HG03108 (cell line): Measurements from ENCODE around the gene IFNAR2.
"Not testable (repeated sequence)": the region's sequence is repeated elsewhere in the genome, so short reads cannot be mapped to it uniquely, and the experiment has no call there.

Experiments
- ATAC-seq: cut with Tn5 transposase; IDR thresholded peaks from one replicate; pipeline ENCODE4 v1.9.1; 2021; ENCODE audit warnings: moderate library complexity; ENCODE audit not compliant: unreplicated experiment

Gene IFNAR2

DNA sequence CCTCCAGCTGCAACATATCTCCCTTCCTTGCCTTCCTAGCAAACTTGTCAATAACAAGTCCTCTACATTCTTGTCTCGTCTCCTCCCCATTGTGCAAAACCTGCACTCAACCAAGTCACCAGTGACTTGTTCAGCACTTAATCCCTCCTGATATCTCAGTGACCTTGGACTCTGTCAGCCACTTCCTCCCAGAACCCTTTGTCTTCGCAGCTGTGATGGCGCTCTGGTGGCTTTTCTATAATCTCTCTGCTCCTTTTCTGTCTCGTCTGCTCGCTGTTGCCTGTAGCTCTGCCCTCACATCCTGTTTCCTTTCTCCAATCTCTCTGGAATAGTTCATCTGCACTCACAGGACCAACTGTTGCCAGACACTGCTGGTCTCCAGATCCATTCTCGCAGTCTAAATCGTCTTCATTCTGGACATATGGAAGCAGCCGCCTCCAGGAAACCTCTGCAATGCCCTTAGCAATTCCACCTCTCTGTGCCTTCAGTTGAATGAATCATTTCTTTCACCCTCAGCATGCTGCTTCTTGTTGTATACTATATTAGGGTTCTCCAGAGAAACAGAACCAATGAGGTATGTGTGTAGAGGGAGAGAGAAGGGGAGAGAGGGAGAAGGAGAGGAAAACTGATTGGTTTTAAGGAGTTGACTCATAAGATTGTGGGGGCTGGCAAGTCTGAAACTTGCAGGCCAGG lies 17.4 kb upstream of the IFNAR2 start:
- no peak for ATAC-seq

DNA sequence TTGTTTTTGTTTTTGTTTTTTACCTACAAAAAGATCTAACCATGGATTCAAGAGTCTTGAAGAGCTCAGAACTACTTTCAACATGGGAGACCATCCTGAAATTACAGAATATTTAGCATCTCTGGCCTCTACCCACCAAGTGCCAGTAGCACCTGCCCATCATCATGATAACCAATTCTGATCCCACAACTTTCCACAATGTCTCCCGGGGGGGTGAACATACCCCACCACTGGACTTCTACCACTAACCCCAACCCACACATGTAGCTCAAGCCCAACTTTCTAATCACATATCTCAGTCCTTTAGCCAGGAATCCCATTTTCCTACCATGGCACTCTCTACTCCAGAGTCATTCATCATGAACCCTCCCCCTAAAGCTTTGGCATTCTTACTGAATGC lies 15.7 kb upstream of the IFNAR2 start:
- ATAC-seq = no peak

DNA sequence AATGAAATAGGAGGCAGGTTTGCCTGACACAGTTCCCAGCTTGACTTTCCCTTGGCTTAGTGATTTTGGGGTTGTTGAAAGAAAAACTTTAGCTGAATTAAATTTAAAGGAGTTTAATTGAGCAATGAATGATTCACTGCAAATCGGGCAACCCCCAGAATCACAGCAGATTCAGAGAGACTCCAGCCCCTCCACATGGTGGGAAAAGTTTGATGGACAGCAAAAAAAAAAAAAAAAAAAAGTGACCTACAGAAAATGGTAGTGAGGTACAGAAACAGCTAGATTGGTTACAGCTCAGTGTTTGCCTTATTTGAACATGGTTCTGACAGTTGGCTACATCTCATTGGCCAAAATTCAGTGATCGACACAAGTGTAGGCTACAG lies 12.6 kb upstream of the IFNAR2 start:
- ATAC-seq = no peak

DNA sequence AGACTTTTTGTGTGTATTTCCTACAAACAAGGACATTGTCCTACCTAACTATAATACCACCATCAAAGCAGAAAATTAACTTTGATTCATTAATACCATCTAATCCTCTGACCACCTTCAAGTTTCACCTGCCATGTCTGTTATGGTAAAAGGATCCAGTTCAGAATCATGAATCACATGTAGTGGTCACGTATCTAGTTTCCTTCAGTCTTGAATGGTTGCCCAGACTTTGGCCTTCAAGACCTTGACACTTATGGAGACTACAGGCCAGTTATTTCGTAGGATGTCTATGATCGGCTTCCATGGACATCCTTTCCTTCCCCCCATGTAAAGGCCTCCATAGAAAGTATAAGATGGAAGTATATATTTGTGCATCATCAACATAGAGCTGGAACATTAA lies 10.4 kb upstream of the IFNAR2 start:
- ATAC-seq = no peak

DNA sequence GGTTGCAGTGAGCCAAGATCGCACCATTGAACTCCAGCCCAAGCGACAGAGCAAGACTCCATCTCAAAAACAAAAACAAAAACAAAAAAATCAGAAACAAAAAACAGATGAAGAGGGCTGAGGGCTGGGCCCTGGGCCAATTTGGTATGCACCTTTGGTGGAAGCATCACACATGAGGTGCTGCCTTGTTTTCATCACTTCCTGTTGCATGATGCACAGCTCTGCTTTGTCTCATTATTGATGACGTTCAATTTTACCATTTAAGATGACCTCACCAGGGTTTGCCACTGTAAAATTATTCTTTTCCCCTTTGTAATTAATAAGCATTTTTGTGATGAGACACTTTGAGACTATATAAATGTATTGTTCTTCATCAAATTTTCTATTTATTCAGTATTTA lies 9.8 kb upstream of the IFNAR2 start:
- no peak for ATAC-seq

DNA sequence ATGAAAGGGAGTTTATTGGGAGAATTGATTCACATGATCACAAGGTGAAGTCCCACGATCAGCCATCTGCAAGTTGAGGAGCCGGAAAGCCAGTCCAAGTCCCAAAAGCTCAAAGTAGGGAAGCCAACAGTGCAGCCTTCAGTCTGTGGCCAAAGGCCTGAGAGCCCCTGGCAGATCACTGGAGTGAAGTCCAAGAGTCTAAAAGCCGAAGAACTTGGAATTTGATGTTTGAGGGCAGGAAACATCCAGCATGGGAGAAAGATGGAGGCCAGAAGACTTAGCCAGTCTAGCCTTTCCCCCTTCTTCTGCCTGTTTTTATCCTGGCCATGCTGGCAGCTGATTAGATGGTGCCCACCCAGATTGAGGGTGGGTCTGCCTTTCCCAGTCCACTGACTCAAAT lies 4.4 kb upstream of the IFNAR2 start:
- not testable (repeated sequence) for ATAC-seq

DNA sequence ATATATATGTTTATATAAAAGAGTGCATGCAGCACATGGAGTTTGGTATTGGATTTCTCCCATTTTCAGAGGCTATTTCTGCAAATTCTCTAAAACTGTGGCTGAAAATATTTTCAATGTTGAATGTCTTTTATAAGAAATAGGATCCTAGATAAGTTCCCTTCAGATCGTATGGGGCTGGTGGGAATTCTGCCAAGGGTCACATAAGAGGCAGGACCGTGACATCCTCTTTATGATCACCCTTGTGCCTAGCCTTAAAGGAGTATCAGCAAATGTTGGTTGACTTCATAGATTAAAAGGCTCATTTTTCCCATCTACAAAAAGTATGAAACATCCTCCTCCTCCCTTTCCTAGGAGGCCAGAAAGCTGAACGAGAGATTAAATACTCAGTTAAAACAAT lies 1.3 kb upstream of the IFNAR2 start:
- no peak for ATAC-seq

DNA sequence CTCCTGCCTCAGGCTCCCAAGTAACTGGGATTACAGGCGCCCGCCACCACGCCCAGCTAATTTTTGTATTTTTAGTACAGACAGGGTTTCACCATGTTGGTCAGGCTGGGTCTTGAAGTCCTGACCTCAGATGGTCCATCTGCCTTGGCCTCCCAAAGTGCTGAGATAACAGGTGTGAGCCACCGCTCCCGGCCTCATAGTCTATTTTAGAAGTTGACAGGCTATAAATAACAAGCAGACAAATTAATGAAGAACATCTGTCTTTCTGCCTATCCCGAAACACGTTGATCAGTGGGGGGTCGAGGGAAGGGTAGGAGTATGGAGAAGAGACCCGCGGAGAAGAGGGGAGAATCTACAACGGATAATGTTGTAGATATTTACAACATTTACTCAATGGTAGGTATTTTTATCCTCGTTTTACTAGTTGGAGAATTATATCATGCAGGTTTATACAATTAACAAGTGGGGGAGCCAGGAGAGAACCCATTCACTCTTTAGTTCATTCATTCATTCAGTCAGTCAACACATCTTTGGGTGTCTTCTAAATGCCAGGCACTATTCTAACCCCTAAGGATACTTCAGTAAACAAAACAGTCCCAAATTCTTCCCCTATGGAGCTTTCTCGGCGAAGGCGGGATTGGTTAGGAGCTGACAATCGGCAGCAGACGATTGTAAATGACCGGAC lies 497 bp upstream of the IFNAR2 start:
- ATAC-seq = no peak

DNA sequence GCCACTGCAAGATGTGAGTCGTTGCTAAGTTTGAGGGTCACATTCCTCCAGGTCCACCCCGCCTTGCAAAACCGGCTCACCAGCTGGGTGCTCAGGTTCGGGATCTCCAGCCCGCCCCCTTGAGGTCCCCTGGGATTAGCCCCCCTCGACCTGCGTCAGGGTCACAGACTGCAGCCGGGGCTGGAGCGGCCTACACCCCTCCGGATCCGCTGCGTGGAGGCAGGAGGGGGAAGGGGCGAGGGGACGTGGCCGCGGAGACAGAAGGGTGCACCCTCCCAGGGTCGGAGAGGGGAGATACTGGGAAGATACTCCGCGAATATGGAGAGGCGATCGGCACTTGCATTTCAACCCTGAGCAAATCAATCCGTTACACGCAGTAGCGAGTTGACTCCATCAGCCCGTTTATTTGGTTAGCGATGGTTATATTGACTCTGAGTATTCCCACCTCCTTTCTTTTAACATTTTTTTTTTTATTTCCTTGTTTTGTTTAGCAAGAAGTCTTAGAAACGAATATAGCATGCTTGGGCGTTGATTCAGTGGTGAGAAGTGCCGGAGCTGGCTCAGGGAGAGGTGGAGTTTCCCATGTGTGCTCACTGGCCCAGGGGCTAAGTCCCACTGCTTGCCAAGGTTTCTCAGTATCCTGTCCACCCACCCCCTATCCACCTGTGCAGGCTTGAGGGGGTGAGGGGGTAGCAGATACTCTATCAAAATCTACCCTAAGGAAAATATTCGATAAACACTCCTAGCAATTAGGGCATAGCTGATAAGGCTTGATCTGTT lies 997 bp downstream of the IFNAR2 start:
- peak; percentile 31 for ATAC-seq

DNA sequence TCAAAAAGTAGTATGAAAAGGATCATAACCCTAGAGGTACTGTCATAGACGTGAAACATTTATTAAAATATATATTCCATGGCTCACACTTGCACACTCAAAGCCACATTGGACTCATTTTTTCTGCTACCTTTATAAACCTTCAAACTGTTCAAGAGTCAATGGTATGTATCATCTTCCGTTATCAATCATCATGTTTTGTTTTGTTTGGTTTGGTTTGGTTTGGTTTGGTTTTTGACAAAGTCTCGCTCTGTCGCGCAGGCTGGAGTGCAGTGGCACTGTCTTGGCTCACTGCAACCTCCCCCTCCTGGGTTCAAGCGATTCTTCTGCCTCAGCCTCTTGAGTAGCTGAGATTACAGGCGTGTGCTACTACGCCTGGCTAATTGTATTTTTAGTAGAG lies 1.8 kb downstream of the IFNAR2 start:
- ATAC-seq = no peak

DNA sequence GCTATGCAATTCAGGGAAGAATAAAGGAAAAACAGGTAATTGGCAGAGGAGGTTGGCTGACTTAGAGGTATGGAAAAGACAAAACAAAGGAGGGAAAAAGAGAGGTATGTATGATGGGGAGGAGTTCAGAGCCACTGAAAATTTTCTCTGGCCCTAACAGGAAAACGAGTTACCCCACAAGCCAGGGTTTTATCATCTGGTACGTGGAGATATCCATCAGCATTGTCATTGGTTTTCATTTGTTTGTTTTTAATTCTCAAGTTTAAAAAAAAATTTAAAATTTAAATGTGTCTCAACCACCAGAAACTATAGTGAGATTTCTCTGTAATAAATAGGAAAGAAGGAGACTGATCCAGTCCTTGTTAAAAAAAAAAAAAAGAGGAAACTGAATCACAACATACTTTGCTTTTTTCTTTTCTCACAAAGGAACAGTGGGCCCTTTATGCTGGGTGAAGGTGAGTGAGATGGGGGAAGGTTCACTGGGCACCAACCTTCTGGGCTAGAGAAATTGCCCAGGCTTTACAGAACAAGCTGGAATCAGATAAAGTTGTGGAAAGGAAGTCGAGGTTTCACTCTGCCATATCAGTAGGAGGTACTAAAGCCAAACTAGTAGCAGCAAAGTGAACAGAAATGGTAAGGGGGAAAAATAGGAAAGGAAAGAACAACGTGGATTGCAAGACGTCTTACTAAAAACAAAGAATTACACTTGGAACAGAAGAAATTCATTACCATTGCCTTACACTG lies 2.7 kb downstream of the IFNAR2 start:
- no peak for ATAC-seq

DNA sequence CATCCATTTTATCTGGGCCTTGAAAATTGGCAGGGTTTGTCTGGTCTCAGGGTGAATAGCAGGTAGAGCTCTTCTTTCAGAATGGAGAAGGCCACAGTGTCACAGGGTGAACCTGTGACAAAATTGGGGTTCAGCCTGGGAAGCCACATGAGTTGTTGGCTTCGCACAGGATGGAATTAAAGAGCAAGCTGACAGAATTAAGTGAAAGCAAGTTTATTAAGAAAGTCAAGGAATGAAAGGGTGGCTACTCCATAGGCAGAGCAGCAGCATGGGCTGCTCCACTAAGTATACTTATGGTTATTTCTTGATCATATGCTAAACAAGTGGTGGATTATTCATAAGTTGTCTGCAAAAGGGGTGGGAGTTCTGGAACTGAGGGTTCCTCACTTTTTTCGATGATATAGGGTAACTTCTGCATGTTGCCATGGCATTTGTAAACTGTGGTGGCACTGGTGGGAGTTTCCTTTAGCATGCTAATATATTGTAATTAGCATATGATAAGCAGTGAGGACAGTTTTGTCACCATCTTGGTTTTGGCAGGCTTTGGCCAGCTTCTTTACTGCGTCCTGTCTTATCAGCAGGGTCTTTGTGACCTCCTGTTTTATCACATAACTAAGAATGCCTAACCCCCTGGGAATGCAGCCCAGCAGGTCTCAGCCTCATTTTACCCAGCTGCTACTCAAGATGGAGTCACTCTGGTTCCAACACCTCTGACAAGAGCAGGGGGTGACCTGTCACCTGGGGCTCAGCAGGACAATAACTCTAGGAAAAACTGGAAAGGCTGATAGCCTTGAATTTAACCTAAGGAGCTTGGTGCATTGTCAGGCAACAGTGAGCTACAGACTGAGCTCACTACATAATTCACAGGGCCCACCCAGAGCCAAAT lies 5.1 kb downstream of the IFNAR2 start:
- no peak for ATAC-seq

DNA sequence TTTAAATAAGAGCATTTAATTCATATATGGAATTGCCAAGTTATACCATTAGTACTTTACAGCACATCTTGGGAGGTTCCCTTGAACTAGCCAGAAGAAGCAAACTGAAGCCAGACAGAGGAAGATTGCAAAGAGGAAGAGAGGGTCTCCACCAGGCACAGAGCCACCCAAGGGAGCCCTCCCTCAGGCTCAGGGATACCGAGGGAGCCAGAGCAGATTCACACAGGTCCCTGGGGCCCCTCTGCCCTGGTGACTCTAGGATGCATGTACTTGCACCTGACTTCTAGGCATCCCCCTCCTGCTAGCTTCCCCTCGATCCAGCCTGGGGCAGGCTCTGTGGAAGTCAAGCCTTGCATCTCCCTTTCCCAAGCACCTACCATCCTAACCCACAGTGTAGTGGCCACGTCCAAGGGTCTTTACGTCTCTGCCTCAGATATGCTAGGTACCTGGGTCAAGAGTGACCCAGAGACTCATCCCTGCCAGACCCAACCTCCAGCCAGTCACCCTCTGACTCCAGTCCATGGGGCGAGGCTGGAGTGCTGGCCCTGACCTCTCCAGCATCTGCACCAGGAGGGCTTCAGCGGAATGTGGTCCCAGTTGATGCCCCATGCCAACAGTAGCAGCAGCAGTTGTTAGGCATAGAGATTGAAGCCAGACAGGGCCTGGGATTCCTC lies 6.4 kb downstream of the IFNAR2 start:
- ATAC-seq = no peak

DNA sequence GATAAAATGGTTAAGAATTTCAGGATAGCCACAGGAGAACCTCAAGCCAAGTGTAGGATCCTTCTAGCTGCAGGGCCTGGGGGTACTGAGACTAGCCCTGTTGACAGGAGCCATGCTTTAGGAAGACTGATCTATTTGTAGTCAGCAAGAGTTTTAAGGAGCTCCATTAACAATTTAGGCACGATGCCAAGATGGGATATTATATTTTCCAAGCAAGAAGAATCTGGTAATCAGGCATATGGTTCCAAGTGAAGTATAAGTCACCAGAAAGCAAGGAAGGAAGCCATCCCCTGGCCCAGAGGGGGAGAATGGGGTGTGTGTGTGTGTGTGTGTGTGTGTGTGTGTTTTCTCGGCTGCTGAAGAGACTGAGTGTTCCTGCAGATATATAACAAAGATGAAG lies 7.0 kb downstream of the IFNAR2 start:
- no peak for ATAC-seq

DNA sequence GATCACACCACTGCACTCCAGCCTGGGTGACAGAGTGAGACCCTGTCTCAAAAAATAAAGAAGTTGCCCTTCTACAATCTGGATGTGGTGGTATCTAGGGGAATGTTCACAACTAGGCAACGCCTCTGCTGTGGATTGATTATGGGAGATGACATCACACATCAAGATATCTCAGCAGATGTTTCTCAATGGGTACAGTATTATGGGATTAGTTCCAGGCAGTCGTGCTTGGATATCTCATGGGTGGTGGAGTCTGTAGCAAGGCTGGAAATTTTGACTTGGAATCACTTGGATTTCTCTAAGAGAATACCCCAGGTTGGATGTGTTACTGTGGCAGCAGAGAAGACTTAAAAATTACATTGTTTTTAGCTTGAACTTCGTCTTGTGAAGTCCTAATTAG lies 7.7 kb downstream of the IFNAR2 start:
- ATAC-seq = no peak

DNA sequence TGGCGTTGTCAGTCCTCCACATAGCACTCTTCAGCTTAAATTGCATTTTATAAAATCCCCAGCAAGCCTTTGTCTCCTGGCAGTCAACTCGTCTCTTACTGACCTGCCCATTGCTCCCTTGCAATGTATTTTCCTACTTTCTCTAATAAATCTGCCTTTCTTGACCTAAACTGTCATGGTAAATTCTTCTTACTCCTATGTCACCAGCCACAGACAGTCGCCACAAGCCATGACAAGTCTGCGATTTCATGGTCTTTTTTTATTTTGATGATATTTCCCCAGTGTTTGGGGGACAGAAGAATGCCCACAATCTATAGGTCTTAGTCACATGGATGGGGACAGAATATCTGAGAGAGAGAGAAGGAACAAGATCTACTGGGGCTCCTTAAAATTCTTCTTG lies 8.4 kb downstream of the IFNAR2 start:
- peak; percentile 6 for ATAC-seq

DNA sequence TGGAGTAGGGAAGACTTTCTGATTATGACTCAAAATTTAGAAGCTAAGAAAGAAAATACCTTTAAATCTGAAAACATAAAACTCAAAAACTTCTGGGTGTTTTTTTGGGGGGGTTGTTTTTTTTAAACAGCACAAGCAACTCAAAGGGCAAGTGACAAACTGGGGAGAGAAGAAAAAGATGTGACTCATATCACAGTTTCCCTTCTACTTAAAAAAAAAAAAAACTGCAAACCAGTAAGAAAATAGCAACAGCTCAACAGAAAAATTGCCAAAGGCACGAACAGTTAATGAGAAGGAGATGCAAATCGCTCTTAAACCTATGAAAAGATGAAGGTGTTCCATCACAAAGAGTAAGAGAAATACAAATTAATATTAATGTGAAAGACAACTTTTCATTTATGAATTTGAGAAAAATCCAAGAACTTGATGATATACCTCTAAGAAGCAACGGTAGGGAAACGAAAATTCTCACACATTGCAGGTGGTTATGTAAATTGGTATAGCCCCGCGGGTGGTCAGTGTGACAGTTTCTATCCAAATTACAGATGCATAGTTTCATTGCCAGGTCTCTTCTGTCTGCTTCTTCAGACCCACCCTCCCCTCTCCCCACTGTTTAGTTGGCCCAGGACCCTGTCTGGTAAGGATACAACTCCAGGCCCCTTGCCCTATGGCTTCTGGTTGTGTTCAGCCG lies 9.0 kb downstream of the IFNAR2 start:
- ATAC-seq = peak; percentile 67

DNA sequence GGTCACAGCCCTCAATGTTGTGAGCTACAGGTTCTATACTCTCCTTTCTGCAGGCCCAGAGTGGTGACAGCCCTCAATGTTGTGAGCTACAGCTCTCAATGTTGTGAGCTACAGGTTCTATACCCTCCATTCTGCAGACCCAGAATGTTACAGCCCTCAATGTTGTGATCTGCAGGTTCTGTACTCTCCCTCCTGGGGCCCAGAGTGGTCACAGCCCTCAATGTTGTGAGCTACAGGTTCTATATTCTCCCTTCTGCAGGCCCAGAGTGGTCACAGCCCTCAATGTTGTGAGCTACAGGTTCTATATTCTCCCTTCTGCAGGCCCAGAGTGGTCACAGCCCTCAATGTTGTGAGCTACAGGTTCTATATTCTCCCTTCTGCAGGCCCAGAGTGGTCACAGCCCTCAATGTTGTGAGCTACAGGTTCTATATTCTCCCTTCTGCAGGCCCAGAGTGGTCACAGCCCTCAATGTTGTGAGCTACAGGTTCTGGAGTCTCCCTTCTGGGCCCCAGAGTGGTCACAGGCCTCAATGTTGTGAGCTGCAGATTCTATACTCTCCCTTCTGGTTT lies 9.9 kb downstream of the IFNAR2 start:
- ATAC-seq = not testable (repeated sequence)

DNA sequence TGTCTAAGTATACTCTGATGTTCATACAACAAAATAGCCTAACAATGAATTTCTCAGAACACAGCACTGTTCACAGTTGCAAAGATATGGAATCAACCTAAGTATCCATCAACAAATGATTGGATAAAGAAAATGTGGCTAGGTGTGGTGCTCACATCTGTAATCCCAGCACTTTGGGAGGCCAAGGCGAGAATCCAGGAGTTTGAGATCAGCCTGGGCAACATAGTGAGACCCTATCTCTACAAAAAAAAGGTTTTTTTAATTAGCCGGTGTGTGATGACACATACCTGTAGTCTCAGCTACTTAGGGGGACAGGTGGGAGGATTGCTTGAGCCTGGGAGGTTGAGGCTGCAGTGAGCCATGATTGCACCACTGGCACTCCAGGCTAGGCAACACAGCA lies 10.7 kb downstream of the IFNAR2 start:
- no peak for ATAC-seq
